Right lobe of liver (tissue), 4 donors: ENCODE measurements around the gene BASP1.

Source experiments
- POLR2A ChIP-seq: fragments of 450-650 bp; IDR thresholded peaks from one replicate; pipeline ENCODE4 v1.6.1; 2017; ENCODE audit warnings: antibody characterized with exemption, mild to moderate bottlenecking
- TF ChIP-seq, protein P1 (sequence below), 4 donors: fragments of 200-600 bp in 3 of 4; fragments of 450-650 bp in 1 of 4; IDR thresholded peaks; one replicate each; pipeline versions ENCODE4 v1.5.1 to v1.8.0; 2016 to 2022; ENCODE audit warnings: antibody characterized with exemption in 4 of 4, mild to moderate bottlenecking in 2 of 4
- donor health status: DM: no; HTN: no; CAD: no.
- donor health status: DM: no; HTN: no; CAD: no.
- donor health status: DM: no; HTN: yes; CAD: no.

DNA sequence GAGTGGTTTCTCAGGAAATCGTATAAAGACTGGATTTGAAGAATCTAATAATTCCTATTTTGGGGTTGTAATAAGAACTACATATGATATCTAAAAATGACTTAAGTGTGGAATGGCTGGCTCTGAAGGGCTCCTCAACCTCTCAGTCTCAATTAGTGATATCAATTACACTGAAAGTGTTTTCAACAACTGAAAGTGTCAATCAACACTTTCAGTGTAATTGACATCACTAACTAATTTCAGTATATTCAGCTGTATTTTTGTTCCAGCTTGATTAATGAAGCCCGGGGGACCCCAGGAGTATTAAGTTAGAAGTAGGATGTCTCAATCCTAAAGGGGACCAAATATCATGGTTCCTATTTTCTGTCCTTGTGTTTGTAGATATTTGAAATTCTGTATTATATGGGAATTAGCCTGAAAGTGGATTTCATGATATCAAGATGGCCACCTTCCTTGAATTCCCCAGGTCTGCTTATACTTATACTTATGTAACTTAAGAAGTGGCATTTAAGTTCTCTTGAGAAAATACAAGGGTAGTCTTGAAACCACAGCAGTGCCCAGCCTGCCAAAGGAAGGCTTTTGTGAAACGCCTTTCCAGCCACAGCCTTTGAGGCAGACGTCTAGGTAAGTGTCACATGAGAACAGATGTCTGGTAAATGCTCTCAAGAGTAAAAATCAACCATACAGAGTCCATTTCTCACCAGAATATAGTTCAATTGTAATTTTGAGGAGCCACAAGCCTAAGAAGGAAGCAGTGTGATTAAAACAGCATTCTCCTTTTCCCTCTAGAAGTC is 4.6 kb downstream of the BASP1 start:
- TF ChIP-seq, protein P1, sequence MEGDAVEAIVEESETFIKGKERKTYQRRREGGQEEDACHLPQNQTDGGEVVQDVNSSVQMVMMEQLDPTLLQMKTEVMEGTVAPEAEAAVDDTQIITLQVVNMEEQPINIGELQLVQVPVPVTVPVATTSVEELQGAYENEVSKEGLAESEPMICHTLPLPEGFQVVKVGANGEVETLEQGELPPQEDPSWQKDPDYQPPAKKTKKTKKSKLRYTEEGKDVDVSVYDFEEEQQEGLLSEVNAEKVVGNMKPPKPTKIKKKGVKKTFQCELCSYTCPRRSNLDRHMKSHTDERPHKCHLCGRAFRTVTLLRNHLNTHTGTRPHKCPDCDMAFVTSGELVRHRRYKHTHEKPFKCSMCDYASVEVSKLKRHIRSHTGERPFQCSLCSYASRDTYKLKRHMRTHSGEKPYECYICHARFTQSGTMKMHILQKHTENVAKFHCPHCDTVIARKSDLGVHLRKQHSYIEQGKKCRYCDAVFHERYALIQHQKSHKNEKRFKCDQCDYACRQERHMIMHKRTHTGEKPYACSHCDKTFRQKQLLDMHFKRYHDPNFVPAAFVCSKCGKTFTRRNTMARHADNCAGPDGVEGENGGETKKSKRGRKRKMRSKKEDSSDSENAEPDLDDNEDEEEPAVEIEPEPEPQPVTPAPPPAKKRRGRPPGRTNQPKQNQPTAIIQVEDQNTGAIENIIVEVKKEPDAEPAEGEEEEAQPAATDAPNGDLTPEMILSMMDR (IDR thresholded peaks at IDR 0.05), result no peak
- TF ChIP-seq POLR2A, result no peak
